Suprapubic skin (tissue), 4 donors: ENCODE data around the gene RBKS. TPM values are rescaled to one million over a fixed set of nuclear protein-coding genes. Genes with fewer than 3 reads are reported as not detected.

Experiments used
- DNase-seq, 2 donors: peaks; one replicate each; pipeline ENCODE4 v3.0.0-alpha.2; 2019; ENCODE audit warnings: low spot score in 2 of 2
- H3K27ac ChIP-seq: fragments of 200-600 bp; sonication (generic); one replicate; pipeline ENCODE4 v1.5.1; 2019
- H3K27me3 ChIP-seq: fragments of 200-600 bp; sonication (generic); one replicate; pipeline ENCODE4 v1.5.1; 2019
- H3K36me3 ChIP-seq: fragments of 200-600 bp; sonication (generic); one replicate; pipeline ENCODE4 v1.5.1; 2019
- H3K4me1 ChIP-seq: fragments of 200-600 bp; sonication (generic); one replicate; pipeline ENCODE4 v1.5.1; 2019
- H3K4me3 ChIP-seq: fragments of 200-600 bp; sonication (generic); one replicate; pipeline ENCODE4 v1.5.1; 2019; ENCODE audit warnings: mild to moderate bottlenecking
- H3K9me3 ChIP-seq: fragments of 200-600 bp; sonication (generic); one replicate; pipeline ENCODE4 v1.5.1; 2019
- CTCF ChIP-seq, 2 donors: fragments of 200-600 bp in 1 of 2; fragments of 450-650 bp in 1 of 2; sonication (generic) in 1 of 2; IDR thresholded peaks; one replicate each; pipeline ENCODE4 v1.5.1; 2016 to 2019; ENCODE audit warnings: antibody characterized with exemption in 2 of 2, mild to moderate bottlenecking in 1 of 2, moderate library complexity in 1 of 2
- EP300 ChIP-seq: sonication (generic); formaldehyde crosslinking; IDR thresholded peaks from one replicate; pipeline ENCODE4 v1.6.1; 2017; ENCODE audit warnings: antibody characterized with exemption
- POLR2A ChIP-seq, 2 donors: fragments of 450-650 bp; IDR thresholded peaks; one replicate each; pipeline ENCODE4 v1.6.1; 2017; ENCODE audit warnings: antibody characterized with exemption in 2 of 2, mild to moderate bottlenecking in 2 of 2, moderate library complexity in 2 of 2
- POLR2AphosphoS5 ChIP-seq, 3 donors: sonication (generic); formaldehyde crosslinking; IDR thresholded peaks; one replicate each; pipeline ENCODE4 v1.6.1; 2017; ENCODE audit warnings: antibody characterized with exemption in 3 of 3
- whole genome bisulfite sequencing: methylation state at CpG from one replicate; pipeline ENCODE4 v1.1.5; 2018; 5-methylcytosine and 5-hydroxymethylcytosine counted together
- total RNA-seq, 4 donors: library from RNA; depleted of rRNA; stranded (reverse); fragments of >200 nt; gene quantifications; one replicate each; pipeline ENCODE4 v1.1.0, GENCODE V29; 2016

RBKS gene
- total RNA-seq, 4 donors from 2014 or later = 1.0 to 2.2 (median 1.5) TPM

GRCh38 chr2:27792759-27793158 lies 97.4 kb downstream of the RBKS start:
- DNase-seq = no peak
- Histone ChIP-seq H3K36me3 (no peaks in the 10 kb centered on the region), H3K9me3 (no peaks in the 10 kb centered on the region), H3K27me3 (no peaks in the 10 kb centered on the region), H3K4me1 (no peaks in the 10 kb centered on the region), H3K4me3 (no peak overlapping the region), H3K27ac (no peak overlapping the region)
- TF ChIP-seq CTCF (IDR thresholded peaks at IDR 0.05) = no peak
- no peak for TF ChIP-seq POLR2A (IDR thresholded peaks at IDR 0.05)
- TF ChIP-seq POLR2AphosphoS5 (IDR thresholded peaks at IDR 0.05) = no peak
- no peak for TF ChIP-seq EP300

GRCh38 chr2:27790796-27791195 lies 99.4 kb downstream of the RBKS start:
- Histone ChIP-seq H3K27me3 (no peaks in the 10 kb centered on the region), H3K9me3 (no peaks in the 10 kb centered on the region), H3K36me3 (no peaks in the 10 kb centered on the region), H3K4me3 (no peak overlapping the region), H3K4me1 (no peaks in the 10 kb centered on the region), H3K27ac (no peak overlapping the region)
- no peak for DNase-seq
- 96% methylated on average over 1 of the region's 1 CpG for WGBS
- no peak for TF ChIP-seq CTCF (IDR thresholded peaks at IDR 0.05)
- no peak for TF ChIP-seq POLR2AphosphoS5 (IDR thresholded peaks at IDR 0.05)
- no peak for TF ChIP-seq POLR2A (IDR thresholded peaks at IDR 0.05)
- TF ChIP-seq EP300 = no peak

- TF ChIP-seq POLR2AphosphoS5 (IDR thresholded peaks at IDR 0.05) (no peak), EP300 (no peak), POLR2A (IDR thresholded peaks at IDR 0.05) (no peak)
- H3K27me3 ChIP-seq = no peaks in the 10 kb centered on the region
- H3K36me3 ChIP-seq = no peaks in the 10 kb centered on the region
- 73% methylated on average over 1 of the region's 1 CpG for WGBS
- peaks cover under 1% of the 10 kb centered on the region for H3K4me1 ChIP-seq
- no peaks in the 10 kb centered on the region for H3K9me3 ChIP-seq
- no peak overlapping the region for H3K4me3 ChIP-seq
- H3K27ac ChIP-seq = no peak overlapping the region
- DNase-seq = no peak
Measured at GRCh38 chr2:27782701-27783100, 107.5 kb downstream of the RBKS start.

GRCh38 chr2:27781496-27781895 lies 108.7 kb downstream of the RBKS start:
- TF ChIP-seq EP300 (no peak), CTCF (IDR thresholded peaks at IDR 0.05) (no peak), POLR2AphosphoS5 (IDR thresholded peaks at IDR 0.05) (no peak), POLR2A (IDR thresholded peaks at IDR 0.05) (no peak)
- Histone ChIP-seq H3K9me3 (no peaks in the 10 kb centered on the region), H3K4me1 (peaks cover 8% of the 10 kb centered on the region), H3K27me3 (no peaks in the 10 kb centered on the region), H3K4me3 (no peak overlapping the region), H3K36me3 (no peaks in the 10 kb centered on the region), H3K27ac (no peak overlapping the region)
- DNase-seq = no peak
- WGBS = 100% methylated on average over 2 of the region's 2 CpGs

- peaks cover 9% of the 10 kb centered on the region for H3K36me3 ChIP-seq
- TF ChIP-seq POLR2A (IDR thresholded peaks at IDR 0.05) (no peak), POLR2AphosphoS5 (IDR thresholded peaks at IDR 0.05) (no peak), CTCF (IDR thresholded peaks at IDR 0.05) (no peak), EP300 (no peak)
- peak overlapping the region; percentile 77 for H3K27ac ChIP-seq
- 58% methylated on average over 5 of the region's 5 CpGs for WGBS
- peaks cover 20% of the 10 kb centered on the region for H3K4me1 ChIP-seq
- no peak for DNase-seq
- no peaks in the 10 kb centered on the region for H3K27me3 ChIP-seq
- H3K4me3 ChIP-seq = no peak overlapping the region
- H3K9me3 ChIP-seq = no peaks in the 10 kb centered on the region
Measured at GRCh38 chr2:27779417-27780055, 110.7 kb downstream of the RBKS start.

GRCh38 chr2:27776696-27777095 lies 113.5 kb downstream of the RBKS start:
- no peaks in the 10 kb centered on the region for H3K9me3 ChIP-seq
- TF ChIP-seq CTCF (IDR thresholded peaks at IDR 0.05) = no peak
- no peak for TF ChIP-seq EP300
- no peak for TF ChIP-seq POLR2A (IDR thresholded peaks at IDR 0.05)
- no peak for TF ChIP-seq POLR2AphosphoS5 (IDR thresholded peaks at IDR 0.05)
- 80% methylated on average over 3 of the region's 3 CpGs for WGBS
- peaks cover 43% of the 10 kb centered on the region for H3K4me1 ChIP-seq
- no peak for DNase-seq
- H3K27ac ChIP-seq = no peak overlapping the region
- no peak overlapping the region for H3K4me3 ChIP-seq
- no peaks in the 10 kb centered on the region for H3K27me3 ChIP-seq
- peaks cover 12% of the 10 kb centered on the region for H3K36me3 ChIP-seq
